ENCODE data around the gene SPAG16.

GRCh38 chr2:214320211-214320610 is 1035.9 kb downstream of the SPAG16 start:
- TF ChIP-seq CTCF (IDR thresholded peaks at IDR 0.05 in 4 of 5, conservative IDR thresholded peaks at IDR 0.05 in 1 of 5) = no peak
- TF ChIP-seq POLR2A (IDR thresholded peaks at IDR 0.05) = no peak
